ENCODE data around the gene LCE5A. TPM values are rescaled to one million over a fixed set of nuclear protein-coding genes. Genes with fewer than 3 reads are reported as not detected.
"Not testable (repeated sequence)": the region's sequence is repeated elsewhere in the genome, so short reads cannot be mapped to it uniquely, and the experiment has no call there.

Gene LCE5A
- total and polyA plus RNA-seq, 7 donors, result not detected

DNA sequence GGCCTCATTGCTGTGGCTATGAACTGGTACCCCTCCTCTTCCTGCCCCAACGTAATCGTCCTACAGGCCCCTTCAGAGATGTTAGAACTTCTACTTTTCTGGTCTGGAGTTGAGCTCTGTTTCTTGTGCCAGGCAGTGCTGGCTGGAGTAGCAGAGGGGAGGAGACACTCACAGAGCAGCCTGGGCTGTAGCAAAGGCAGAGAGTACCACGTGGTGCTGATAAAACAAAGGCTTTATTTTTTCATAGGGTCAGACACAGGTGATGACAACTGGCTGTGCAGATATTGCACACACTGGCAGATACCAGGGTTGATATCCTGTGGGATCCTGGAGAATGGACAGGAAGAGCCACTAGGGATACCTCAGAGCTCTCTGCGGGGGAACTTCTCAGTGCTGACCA is 26.9 kb downstream of the LCE5A start:
- intact Hi-C loops (cut with DNase I), result no loop called here
- peaks cover 0 to 5% (median 0%) of the 10 kb centered on the region in 3 donors for H3K27me3 ChIP-seq
- H3K27ac ChIP-seq, result no peak overlapping the region
- H3K4me1 ChIP-seq, result no peaks in the 10 kb centered on the region
- H3K9me3 ChIP-seq, result no peaks in the 10 kb centered on the region
- WGBS, 2 donors, result 31 to 46% methylated on average over 4 of the region's 4 CpGs
- DNase-seq, result no peak
- no peaks in the 10 kb centered on the region for H3K36me3 ChIP-seq
- H3K4me3 ChIP-seq, result no peak overlapping the region
- TF ChIP-seq EP300 (IDR thresholded peaks at IDR 0.05), result no peak
- TF ChIP-seq POLR2A (IDR thresholded peaks at IDR 0.05), result no peak
- TF ChIP-seq POLR2AphosphoS5 (IDR thresholded peaks at IDR 0.05), result no peak
- no peak for TF ChIP-seq CTCF (IDR thresholded peaks at IDR 0.05)

- no peaks in the 10 kb centered on the region for H3K9me3 ChIP-seq
- H3K27me3 ChIP-seq, result no peaks in the 10 kb centered on the region
- no peaks in the 10 kb centered on the region for H3K36me3 ChIP-seq
- 46 to 67% methylated on average over 2 of the region's 2 CpGs for WGBS, 2 donors
- no peaks in the 10 kb centered on the region for H3K4me1 ChIP-seq
- DNase-seq, result no peak
- TF ChIP-seq POLR2AphosphoS5 (IDR thresholded peaks at IDR 0.05) (no peak), POLR2A (IDR thresholded peaks at IDR 0.05) (no peak), CTCF (IDR thresholded peaks at IDR 0.05) (no peak), EP300 (IDR thresholded peaks at IDR 0.05) (no peak)
- H3K27ac ChIP-seq, result no peak overlapping the region
- intact Hi-C loops (cut with DNase I), result no loop called here
- H3K4me3 ChIP-seq, result no peak overlapping the region
These were observed 29.3 kb downstream of the LCE5A start for GRCh38 chr1:152539901-152540300.

- TF ChIP-seq CTCF (IDR thresholded peaks at IDR 0.05), result no peak
- TF ChIP-seq POLR2A (IDR thresholded peaks at IDR 0.05), result no peak
- no peak for TF ChIP-seq POLR2AphosphoS5 (IDR thresholded peaks at IDR 0.05)
These were observed 33.2 kb downstream of the LCE5A start for GRCh38 chr1:152543820-152544219.

DNA sequence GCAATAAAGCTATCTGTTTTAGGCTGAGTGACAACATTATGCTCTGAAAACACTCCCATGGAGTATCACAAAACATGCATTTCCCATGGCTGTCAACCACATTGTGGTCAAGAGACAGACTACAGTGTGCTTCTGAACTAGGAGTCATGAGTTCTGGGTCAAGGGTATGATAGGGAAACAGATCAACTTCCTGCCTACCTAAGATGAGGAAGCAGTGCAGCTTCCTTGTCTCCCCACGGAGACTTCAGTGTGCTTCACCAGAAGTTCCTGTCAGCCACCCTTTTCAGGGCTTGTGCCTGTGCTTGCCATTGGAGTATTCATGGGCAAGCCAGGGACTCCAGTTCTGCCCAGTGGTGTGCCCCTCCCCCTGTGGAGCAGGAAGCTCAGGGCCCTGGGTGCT is 36.1 kb downstream of the LCE5A start:
- 30 to 31% methylated on average over 1 of the region's 1 CpG for WGBS, 2 donors
- DNase-seq, result no peak
- no peaks in the 10 kb centered on the region for H3K27me3 ChIP-seq
- no peaks in the 10 kb centered on the region for H3K9me3 ChIP-seq
- intact Hi-C loops (cut with DNase I), result no loop called here
- H3K27ac ChIP-seq, result no peak overlapping the region
- H3K4me1 ChIP-seq, result no peaks in the 10 kb centered on the region
- no peak for TF ChIP-seq EP300 (IDR thresholded peaks at IDR 0.05)
- TF ChIP-seq POLR2AphosphoS5 (IDR thresholded peaks at IDR 0.05), result no peak
- no peak for TF ChIP-seq CTCF (IDR thresholded peaks at IDR 0.05)
- TF ChIP-seq POLR2A (IDR thresholded peaks at IDR 0.05), result no peak
- no peak overlapping the region for H3K4me3 ChIP-seq
- no peaks in the 10 kb centered on the region for H3K36me3 ChIP-seq

More at GRCh38 chr1:152543820-152544219, 33.2 kb downstream of the LCE5A start:
- Histone ChIP-seq H3K4me1 (no peaks in the 10 kb centered on the region), H3K27ac (no peak overlapping the region), H3K9me3 (no peaks in the 10 kb centered on the region), H3K4me3 (no peak overlapping the region), H3K36me3 (no peaks in the 10 kb centered on the region), H3K27me3 (no peaks in the 10 kb centered on the region)
- intact Hi-C loops (cut with DNase I), result no loop called here
- WGBS, 2 donors, result 44 to 46% methylated on average over 4 of the region's 4 CpGs
- DNase-seq, result no peak

DNA sequence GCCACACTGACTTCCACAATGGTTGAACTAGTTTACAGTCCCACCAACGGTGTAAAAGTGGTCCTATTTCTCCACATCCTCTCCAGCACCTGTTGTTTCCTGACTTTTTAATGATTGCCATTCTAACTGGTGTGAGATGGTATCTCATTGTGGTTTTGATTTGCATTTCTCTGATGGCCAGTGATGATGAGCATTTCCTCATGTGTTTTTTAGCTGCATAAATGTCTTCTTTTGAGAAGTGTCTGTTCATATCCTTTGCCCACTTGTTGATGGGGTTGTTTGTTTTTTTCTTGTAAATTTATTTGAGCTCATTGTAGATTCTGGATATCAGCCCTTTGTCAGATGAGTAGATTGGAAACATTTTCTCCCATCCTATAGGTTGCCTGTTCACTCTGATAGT is 37.8 kb downstream of the LCE5A start:
- H3K36me3 ChIP-seq; DNase-seq; H3K4me1 ChIP-seq; H3K4me3 ChIP-seq; H3K27ac ChIP-seq; intact Hi-C loops (cut with DNase I); H3K27me3 ChIP-seq; H3K9me3 ChIP-seq: not testable (repeated sequence)
- no CpG with 5 or more reads among the region's 1 CpG for WGBS, 2 donors

Other genes starting within 250 kb of the LCE5A start
- gene FLG, start 185.6 kb upstream of the LCE5A start, total RNA-seq, result not detected
- gene FLG, start 185.6 kb upstream of the LCE5A start, polyA plus RNA-seq, result under 1 TPM in 2 of 3 donors, not detected in 1; under 0.01 to 0.01 TPM
- gene FLG2, start 150.8 kb upstream of the LCE5A start, total RNA-seq, result not detected
- gene FLG2, start 150.8 kb upstream of the LCE5A start, polyA plus RNA-seq, result not detected
- not detected for gene CRNN, start 96.5 kb upstream of the LCE5A start, total RNA-seq
- 1 to 10 TPM in 1 of 3 donors, under 1 TPM in 1, not detected in 1; 0.61 to 3.6 TPM for gene CRNN, start 96.5 kb upstream of the LCE5A start, polyA plus RNA-seq
- gene CRCT1, start 3.7 kb downstream of the LCE5A start, total RNA-seq, result not detected
- gene CRCT1, start 3.7 kb downstream of the LCE5A start, polyA plus RNA-seq, result under 1 TPM in 1 of 3 donors, not detected in 2; 0.28 TPM
- not detected for gene LCE3E, start 56.0 kb downstream of the LCE5A start, total RNA-seq
- not detected for gene LCE3E, start 56.0 kb downstream of the LCE5A start, polyA plus RNA-seq
- gene LCE3D, start 69.7 kb downstream of the LCE5A start, total RNA-seq, result not detected
- gene LCE3D, start 69.7 kb downstream of the LCE5A start, polyA plus RNA-seq, result not detected
- not detected for gene LCE3C, start 89.4 kb downstream of the LCE5A start, total RNA-seq
- gene LCE3C, start 89.4 kb downstream of the LCE5A start, polyA plus RNA-seq, result not detected
- gene LCE3B, start 103.0 kb downstream of the LCE5A start, total RNA-seq, result not detected
- not detected for gene LCE3B, start 103.0 kb downstream of the LCE5A start, polyA plus RNA-seq
- gene LCE3A, start 112.3 kb downstream of the LCE5A start, total RNA-seq, result not detected
- not detected for gene LCE3A, start 112.3 kb downstream of the LCE5A start, polyA plus RNA-seq
- not detected for gene LCE2D, start 152.6 kb downstream of the LCE5A start, total RNA-seq
- not detected for gene LCE2D, start 152.6 kb downstream of the LCE5A start, polyA plus RNA-seq
- gene LCE2C, start 164.5 kb downstream of the LCE5A start, total RNA-seq, result not detected
- not detected for gene LCE2C, start 164.5 kb downstream of the LCE5A start, polyA plus RNA-seq
- gene LCE2B, start 175.3 kb downstream of the LCE5A start, total RNA-seq, result not detected
- gene LCE2B, start 175.3 kb downstream of the LCE5A start, polyA plus RNA-seq, result not detected
- gene LCE2A, start 187.5 kb downstream of the LCE5A start, total RNA-seq, result not detected
- not detected for gene LCE2A, start 187.5 kb downstream of the LCE5A start, polyA plus RNA-seq
- not detected for gene LCE4A, start 197.4 kb downstream of the LCE5A start, total RNA-seq
- not detected for gene LCE4A, start 197.4 kb downstream of the LCE5A start, polyA plus RNA-seq
- not detected for gene KPRP, start 247.2 kb downstream of the LCE5A start, total RNA-seq
- gene KPRP, start 247.2 kb downstream of the LCE5A start, polyA plus RNA-seq, result not detected